G401.6 (cell line): ENCODE results near the gene RPL26.
"Not testable (repeated sequence)": the region's sequence is repeated elsewhere in the genome, so short reads cannot be mapped to it uniquely, and the experiment has no call there.

ENCODE experiments used
- FAIRE-seq: peaks from 2 replicates; lab custom pipeline; 2012; peaks lifted over from hg19 to GRCh38; lab: Jason Lieb, UNC

RPL26 gene

DNA sequence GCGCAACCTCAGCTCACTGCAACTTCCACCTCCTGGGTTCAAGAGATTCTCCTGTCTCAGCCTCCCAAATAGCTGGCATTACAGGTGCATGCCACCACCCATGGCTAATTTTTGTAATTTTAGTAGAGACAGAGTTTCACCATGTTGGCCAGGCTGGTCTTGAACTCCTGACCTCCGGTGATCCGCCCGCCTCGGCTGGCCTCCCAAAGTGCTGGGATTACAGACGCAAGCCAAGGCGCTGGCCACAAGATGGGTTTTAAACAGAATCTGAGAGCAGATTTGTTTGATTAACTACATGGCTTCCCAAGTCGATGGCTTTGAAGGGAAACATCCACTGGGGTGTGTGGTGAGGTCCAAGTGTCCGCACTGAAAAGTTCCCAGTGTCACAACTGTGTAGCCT lies 11.5 kb upstream of the RPL26 start:
- not testable (repeated sequence) for FAIRE-seq

DNA sequence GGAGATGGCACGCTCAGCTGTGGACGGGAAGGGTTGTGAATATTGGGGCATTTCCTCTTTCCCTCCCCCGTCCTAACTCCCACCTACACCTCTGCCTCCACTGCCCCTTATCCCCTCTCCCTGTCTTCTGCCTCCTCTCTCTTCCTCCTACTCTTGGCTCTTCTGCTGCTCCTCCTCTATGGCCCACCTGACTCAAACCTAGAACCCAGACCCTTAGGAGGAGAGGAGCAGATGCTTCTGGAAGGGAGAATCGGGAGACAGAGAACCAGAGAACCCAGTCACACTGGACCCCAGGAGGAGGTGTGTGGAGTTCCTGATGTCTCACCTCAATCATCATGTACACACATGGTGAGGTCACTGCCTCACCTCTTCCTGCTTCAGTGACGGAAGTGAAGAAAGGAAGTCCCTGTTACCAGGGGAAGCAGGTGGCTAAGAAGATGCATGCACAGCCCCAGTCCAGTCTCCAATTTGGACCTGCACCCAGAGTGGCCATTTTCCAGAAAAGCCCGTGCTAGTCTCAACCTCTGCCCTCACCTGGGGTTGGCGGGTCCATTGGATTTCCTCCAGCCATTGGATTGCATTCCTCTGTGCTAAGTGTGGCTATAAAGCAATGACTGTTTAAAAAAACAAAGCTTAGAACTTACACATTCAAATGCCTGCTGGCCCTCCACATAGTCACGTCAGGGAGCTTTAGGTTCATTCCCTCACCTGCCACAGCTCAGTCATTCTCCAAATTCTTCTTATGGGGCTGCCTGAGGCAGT lies 10.7 kb upstream of the RPL26 start:
- FAIRE-seq: peak; percentile 37

DNA sequence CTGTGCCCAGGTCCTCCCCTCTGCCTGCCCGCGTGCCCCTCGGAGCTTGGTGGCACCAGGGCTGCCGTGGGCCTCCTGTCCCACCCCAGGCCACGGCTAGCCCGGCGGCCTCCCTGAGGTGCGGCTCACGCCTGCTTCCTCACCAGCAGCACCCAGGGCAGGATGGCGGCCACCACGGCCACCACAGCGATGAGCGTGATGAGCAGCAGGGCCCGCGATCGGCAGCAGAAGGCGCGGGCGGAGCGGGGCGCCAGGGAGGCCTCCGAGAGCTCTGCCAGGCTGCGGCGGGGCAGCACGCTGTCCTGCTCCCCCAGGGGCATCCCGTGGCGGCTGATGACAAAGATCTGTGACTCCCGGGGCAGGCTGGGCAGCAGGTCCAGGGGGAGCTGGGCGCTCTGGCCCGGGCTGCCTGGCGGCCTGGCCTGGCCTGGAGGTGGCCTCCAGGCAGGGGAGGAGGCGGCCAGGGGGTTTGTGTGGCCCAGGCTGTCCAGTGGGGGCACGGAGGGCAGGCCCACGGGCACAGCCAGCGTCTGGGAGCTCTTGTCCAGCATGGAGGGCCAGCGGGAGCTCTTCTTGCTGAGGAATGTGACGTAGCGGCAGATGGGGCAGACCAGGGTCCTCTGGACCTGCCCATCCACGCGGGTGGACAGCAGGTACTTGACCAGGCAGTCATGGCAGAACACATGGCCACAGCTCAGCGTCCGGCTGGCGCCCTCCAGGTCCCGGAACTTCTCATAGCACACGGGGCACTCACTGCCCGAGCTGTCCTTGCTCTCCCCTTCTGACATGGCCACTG lies 9.9 kb upstream of the RPL26 start:
- FAIRE-seq: no peak

DNA sequence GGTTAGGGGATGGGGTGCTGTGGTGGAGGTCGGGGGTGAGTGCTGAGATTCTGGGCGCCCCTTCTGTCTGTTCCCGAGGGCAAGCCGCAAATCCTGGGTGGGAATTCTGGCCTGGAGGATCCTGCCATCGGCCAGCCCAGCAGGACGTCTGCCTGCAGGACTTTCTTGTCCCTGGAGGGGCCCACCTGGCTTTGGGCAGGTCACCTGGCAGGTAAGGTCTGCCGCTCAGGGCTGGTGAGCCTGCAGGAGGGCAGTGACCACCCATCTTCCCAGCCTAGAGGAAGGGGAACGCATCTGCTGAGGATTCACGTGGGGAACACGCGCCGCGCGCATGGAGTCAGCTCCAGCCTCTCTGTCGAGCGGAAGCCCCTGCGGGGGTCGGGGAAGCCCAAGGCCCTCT lies 9.3 kb upstream of the RPL26 start:
- no peak for FAIRE-seq

DNA sequence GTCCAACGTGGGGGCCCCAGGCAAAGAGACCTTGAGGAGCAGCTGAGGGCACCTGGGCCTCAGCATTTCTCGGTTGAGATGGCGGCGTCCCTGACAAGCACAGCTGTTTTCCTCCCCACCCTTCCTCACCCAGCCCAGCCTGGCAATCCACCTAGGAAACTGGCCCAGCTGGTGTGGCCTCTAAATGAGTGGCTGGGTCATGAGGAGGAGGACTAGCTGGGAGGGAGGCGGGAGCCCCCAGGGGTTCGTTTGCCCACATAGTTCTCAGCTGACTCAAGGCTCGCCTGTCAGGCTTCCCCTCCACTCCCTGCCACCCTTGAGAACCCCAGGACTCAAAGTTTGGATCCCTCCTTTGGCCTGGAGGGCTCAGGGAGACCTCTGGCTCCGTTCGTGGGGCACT lies 8.7 kb upstream of the RPL26 start:
- no peak for FAIRE-seq

DNA sequence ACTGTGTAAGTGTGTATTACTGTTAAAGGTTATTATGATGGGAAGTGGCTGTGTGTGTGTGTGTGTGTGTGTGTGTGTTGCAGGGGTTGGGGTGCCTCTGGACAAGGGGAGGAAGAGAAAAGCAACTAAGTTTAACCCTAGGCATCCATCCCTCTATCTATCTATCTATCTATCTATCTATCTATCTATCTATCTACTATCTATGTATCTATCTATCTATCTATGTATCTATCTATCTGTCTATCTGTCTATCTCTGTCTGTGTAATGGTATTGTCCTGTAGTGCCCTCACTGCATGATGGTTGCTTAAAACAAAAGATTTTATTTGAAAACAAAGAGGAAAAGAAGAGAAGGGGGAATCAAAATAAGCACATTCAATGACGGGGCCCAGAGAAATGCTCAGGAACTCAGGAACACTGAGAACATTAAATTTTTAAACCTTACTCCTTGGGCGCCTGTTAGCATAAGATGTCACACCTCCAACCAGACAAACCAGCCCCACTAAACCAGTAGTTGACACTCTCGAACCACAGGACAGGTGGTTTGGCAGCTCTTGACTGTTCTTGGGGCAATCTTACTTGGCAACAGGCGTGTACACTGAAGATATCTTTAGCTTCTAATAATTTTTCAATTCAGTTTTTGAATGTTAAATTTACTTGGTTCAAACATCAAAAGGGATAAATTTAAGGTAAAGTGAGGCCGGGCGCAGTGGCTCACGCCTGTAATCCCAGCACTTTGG lies 5.1 kb upstream of the RPL26 start:
- no peak for FAIRE-seq

DNA sequence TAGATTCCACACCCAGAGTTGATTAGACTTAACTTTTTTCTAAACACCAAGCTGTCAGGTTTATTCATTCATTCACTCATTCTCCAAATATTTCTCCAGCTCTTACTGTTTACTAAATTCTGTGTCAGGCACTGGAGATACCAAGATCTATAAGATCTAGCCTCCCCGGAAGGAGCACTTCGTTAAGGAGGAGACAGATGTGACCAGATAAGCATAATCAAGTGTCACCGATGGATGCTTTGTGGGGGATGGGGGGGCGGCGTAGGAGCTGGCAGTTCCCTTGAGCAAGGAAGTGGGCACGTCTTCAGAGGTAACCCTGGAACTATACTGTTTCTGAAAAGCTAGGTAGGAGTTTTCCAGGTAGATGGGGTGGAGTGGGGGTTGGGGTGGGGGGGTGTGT lies 3.8 kb upstream of the RPL26 start:
- no peak for FAIRE-seq

DNA sequence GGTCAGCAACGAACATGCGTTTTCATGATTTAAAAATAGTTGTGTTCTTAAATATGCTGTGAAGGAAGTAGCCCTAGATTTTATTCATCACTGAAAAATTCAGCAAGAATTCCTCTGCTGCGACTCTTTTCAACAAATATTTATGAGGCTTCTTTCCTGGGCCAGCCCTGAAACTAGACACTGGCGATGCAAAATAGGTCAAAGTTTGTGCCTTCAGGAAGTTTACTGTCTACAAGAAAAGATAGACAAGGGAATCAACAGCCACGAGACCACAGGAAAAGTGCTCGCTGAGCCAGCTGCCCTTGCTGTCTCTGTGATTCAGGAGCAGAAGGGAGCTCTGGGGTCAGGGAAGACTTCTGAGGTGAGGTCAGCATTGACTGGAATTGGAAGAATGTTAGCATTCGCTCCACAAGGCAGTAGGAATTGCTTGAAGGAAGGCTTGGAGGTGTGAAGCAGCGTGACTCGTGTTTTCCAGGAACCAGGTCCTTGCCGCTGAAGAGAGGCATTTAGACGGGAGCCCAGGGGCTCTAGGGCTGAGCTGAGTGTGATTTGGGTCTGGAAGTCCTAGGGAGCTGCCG lies 1.9 kb upstream of the RPL26 start:
- peak; percentile 90 for FAIRE-seq

DNA sequence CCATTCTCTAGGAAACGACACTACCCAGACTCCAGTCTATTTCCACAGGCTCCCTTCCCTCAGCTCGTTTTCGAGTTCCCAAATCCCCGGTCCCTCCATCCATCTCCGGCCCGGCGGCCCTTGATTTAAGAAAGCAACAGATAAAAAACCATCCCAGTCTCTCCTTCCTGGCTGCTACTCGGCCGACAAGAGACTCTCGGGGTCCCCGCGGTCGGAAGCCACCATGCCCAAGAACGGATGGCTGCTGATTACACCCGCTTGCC lies 182 bp downstream of the RPL26 start:
- FAIRE-seq: no peak

DNA sequence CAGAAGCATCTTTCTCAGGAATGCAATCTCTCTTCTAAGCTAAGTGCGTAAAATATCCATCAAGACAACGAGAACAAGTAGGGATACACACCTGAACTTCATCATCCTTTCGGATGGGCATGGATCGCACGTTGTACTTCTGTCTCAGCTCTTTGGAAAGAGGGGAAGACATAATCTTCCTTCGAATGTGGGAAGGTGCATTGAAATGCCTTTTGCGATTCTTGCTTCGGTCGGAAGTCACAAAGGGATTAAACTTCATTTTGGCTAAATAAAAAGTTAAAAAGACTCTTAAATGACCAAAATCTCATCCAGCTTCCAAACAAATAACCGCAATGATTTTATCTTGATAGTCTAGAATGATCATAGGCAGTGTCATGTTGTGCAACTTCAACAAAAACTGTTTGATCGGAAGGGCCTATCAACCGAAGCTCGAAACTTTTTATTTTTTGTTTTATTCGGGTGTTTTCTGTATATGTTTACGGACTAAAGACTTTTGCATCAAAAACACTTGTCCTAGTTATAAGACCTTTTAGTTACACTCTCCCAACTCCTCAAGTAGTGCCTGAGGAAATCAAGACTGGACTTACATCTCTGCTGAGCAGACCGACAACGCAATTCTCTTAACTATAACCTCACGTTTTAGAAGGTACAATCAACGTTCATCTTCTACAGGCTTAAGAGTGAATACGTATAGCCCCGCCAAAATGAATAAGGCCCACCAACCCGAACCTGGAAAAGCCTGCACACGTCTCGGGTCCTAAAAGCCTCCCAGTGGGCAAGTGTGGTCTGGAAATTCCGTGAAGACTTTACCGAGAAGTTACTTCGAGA lies 727 bp downstream of the RPL26 start:
- no peak for FAIRE-seq

DNA sequence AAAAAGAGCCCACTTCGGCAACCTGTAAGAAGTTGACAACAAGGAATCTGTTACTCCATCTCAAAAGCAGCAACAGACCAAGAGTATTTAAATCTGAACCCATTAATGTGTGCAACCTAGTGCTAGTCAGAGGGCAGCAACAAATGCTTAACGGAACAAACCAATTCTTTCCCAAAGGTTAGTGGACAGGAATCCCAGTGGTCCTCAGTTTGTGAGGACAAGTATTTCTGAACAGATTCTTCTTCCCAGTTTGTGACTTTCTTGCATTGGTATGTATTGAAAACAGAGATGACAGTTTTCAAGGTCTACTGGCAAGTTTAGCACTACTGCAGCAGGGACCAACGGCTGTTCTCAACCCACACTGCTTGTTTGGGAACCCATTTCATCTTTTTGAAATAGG lies 2.9 kb downstream of the RPL26 start:
- no peak for FAIRE-seq

DNA sequence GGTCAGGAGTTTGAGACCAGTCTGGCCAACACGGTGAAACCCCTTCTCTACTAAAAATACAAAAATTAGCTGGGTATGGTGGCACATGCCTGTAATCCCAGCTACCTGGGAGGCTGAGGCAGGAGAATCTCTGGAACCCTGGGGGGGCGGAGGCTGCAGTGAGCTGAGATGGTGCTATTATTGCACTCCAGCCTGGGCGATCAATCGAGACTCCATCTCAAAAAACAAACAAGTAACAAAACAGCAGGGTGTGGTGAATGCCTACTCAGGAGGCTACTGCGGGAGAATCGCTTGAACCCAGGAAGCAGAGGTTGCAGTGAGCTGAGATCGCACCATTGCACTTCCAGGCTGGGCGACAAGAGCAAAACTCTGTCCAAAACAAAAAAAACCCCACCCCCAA lies 4.9 kb downstream of the RPL26 start:
- not testable (repeated sequence) for FAIRE-seq

DNA sequence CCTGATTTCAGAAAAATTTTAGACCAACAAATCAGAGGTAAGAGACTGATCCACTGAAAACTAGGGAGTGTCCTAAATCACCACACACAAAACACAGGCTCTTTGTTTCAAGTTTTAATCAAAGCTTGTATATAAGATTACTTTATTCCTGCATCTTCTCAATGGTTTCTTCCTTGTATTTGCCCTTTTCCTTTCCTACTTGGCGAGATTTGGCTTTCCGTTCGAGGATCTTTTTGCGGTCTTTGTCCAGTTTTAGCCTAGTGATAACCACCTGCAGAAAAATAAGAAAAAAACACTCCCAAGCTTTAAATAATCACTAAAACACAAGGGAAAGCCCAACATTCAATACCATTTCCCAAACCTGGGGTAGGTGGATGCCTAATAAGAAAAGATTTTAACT lies 5.6 kb downstream of the RPL26 start:
- no peak for FAIRE-seq

DNA sequence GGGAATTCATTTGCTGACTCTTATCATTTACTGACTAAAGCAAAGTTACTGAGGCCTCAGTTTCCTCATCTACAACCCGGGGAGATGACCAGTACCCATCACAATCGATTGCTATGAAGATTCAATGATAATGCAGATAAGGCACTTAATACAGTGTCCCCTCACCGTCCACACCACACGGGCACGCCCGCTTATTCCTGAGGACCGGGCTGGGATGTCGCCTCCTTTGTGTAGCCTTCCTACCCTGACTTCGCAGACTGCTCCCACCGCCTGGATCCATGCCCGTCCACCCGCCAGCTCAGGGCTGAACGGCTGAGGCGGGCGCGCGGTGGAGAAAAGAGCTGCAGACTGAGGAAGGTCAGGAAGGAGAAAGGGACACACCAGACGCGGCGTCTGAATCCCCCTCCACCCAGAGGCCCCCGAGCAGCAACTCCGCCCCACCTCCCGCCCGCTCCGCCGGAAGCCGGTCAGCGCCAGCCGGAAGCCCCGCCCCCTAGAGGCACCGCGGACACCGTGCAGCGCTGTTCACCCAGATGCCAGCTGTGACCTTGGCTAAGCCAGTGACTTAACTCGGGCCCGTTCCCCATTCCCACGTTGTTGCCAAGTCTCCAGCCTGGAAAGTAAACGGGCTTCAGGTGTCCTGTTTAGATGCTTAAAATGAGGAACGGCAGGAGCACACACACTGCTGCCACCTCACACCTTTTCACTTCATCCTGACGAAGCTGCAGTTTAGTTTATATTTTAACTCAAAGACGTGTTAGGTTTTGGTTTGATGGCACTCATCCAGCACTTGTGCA lies 6.5 kb downstream of the RPL26 start, which contains the start of gene KRABD2:
KRABD2 (minus strand) TSS at position 434 of the 797 bp plus-strand sequence.
- FAIRE-seq: peak; percentile 94

DNA sequence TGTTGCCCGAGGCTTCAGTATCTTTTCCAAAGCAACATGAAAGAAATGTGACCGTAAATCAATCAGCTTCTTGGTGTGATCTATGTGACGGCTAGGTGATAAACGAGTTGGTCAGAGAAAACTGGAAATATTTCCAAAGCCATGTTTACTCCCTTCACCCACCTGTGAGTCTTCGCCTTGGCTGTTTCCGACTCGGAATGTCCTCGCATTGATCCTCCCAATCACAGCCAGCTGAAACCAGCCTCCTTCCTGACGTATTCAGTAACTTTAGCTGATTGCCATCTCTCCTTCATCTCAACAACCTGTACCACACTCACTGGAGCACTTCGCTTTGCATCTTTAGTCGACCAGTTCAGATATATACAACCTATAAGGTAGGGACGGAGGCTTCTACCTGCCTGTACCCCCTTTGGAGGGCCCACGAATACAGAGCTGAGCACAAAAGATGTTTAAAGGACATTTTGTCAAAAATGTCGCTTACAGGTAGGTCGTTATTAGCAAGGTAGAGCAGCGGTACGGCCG lies 7.2 kb downstream of the RPL26 start:
- no peak for FAIRE-seq

DNA sequence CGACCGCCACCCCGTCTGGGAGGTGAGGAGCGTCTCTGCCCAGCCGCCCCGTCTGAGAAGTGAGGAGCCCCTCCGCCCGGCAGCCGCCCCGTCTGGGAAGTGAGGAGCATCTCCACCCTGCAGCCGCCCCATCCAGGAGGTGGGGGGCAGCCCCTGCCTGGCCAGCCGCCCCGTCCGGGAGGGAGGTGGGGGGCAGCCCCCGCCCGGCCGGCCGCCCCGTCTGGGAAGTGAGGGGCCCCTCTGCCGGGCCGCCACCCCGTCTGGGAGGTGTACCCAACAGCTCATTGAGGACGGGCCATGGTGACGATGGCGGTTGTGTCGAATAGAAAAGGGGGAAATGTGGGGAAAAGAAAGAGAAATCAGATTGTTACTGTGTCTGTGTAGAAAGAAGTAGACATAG lies 9.1 kb downstream of the RPL26 start:
- FAIRE-seq: not testable (repeated sequence)

DNA sequence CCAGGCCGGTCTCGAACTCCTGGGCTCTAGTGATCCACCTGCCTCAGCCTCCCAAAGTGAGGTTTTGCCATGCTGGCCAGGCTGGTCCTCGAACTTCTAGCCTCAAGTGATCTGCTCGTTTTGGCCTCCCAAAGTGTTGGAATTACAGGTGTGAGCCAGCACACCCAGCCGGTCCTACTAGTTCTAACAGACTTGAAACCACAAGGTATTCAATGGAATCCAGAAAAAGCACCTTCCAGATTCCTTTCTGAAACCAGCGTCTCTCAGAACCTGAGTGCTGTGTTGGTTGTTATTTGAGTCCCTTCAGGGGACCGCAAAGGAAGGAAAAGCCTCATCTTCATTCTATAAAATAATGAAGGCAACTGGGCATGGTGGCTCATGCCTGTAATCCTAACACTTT lies 10.6 kb downstream of the RPL26 start:
- no peak for FAIRE-seq

DNA sequence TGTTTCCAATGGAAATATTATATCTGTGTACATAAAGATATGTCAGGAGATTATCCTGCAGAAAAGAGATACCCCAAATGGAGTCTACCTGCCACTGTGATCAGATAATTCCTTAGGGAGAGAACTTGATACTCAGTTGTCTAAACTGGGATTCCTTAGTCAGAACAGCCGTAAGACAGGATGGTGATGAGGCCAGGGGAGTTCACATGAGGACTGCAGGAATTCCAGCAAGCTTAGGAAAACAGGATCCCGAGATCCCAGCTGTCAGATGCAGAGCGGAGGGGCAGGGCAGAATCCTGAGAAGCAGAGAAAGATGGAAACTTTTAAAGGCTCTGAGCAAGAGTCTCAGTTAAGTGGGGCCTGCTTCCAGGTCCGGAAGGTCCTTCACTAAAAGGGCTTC lies 11.2 kb downstream of the RPL26 start:
- FAIRE-seq: no peak

DNA sequence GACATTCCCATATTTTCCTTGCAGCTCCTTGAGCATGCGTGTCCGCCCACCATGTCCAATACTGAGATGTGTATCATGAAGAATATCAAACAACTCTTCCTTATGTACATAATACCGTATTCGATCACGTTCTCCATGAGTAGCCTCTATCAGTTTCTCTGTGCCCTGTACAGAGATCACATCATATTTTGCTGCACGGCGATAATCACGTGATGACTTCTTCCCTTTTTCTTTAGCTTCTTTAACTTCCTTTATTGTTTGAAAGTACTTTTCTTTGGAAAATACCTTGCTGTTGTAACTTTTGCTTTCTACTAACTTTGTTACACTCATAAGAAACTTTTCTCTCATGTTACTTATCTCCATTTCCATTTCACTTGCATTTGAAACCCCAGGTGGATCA lies 13.0 kb downstream of the RPL26 start:
- no peak for FAIRE-seq

DNA sequence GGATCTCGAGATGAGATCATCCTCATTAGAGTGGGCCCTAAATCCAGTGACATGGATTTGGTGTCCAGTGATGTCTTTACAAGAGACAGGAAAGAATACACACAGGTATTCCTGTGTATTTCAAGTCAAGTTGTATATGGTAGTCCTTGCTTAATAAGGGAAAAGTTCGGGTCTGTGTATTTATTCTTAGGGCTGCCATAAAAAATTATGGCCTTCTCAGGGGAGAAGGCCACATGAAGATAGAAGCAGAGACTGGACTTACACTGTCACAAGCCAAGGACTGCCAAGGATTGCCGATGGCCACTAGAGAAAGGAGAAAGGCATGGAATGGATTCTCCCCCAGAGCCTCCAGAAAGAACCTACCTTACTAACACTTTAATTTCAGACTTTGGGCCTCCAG lies 14.8 kb downstream of the RPL26 start:
- FAIRE-seq: no peak

DNA sequence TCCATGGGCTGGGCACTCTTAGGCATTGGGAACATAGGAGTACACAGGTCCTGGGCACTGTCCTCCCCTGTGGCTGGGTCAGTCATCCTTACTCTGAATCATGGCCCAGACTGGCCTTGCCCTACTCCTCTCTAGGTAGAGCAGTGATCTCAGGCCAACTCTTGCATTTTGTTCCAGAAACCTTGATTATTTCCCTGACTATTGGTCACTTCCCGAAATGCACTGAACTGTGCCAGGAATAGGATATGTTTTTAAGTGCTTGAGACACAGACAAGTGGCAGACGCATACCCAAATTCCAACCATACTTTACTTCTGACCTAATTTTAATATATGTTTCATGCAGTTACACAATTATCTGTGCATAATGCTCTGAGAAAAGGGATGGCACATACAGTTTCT lies 16.8 kb downstream of the RPL26 start:
- FAIRE-seq: no peak
